ENCODE data around the gene ZHX3. TPM values are rescaled to one million over a fixed set of nuclear protein-coding genes. Genes with fewer than 3 reads are reported as not detected.

Gene ZHX3
- total RNA-seq, 6 experiments from 2014 or later: 64.1 to 80.1 (median 72.0) TPM

DNA sequence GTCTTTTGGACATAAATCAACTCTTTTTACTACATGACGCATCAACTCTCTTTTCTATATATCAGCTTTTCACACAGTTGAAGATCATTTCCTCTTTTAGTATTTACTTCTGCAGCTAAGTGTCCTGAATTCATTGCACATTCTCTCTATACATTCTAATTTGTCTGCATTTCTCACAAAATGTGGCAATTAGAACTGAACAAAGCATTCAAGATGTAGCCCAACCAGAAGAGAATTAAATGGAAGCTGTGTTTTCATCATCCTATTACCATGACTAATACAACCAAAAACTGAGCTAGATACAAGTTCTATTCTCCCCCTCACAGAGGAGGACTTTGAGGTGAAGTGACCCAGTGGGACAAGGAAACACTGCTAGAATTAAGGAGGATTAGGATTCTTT lies 93.2 kb downstream of the ZHX3 start:
- DNase-seq: no peak
- TF ChIP-seq, protein P1, sequence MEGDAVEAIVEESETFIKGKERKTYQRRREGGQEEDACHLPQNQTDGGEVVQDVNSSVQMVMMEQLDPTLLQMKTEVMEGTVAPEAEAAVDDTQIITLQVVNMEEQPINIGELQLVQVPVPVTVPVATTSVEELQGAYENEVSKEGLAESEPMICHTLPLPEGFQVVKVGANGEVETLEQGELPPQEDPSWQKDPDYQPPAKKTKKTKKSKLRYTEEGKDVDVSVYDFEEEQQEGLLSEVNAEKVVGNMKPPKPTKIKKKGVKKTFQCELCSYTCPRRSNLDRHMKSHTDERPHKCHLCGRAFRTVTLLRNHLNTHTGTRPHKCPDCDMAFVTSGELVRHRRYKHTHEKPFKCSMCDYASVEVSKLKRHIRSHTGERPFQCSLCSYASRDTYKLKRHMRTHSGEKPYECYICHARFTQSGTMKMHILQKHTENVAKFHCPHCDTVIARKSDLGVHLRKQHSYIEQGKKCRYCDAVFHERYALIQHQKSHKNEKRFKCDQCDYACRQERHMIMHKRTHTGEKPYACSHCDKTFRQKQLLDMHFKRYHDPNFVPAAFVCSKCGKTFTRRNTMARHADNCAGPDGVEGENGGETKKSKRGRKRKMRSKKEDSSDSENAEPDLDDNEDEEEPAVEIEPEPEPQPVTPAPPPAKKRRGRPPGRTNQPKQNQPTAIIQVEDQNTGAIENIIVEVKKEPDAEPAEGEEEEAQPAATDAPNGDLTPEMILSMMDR (IDR thresholded peaks at IDR 0.05): no peak
- no peaks in the 10 kb centered on the region for H3K27me3 Mint-ChIP-seq (ENCODE audit: insufficient read depth)
- no peaks in the 10 kb centered on the region for H3K9me3 Mint-ChIP-seq
- peaks cover 32% of the 10 kb centered on the region for H3K36me3 Mint-ChIP-seq (ENCODE audit: low read depth)
- H3K4me1 Mint-ChIP-seq (ENCODE audit: low read depth): peaks cover 49% of the 10 kb centered on the region
- H3K4me3 Mint-ChIP-seq: no peak overlapping the region
- H3K27ac Mint-ChIP-seq: no peak overlapping the region

DNA sequence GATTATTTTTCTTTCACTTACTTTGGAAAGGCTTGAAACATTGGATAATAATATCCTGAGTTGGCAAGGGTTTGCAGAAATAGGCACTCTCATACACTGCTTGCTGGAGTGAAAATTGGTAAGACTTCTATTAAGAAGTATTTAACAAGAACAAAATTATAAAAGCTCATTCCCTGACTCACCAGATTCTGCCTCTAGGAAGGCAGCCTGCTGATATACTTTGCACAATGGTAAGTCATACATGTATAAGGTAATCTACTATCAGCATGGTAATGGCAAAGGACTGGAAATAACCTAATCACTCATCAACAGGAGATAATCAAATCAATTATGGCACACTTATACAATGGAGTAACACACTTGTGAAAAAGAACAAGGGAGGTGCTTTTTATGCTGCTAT lies 94.4 kb downstream of the ZHX3 start:
- peaks cover 47% of the 10 kb centered on the region for H3K4me1 Mint-ChIP-seq (ENCODE audit: low read depth)
- DNase-seq: no peak
- no peaks in the 10 kb centered on the region for H3K9me3 Mint-ChIP-seq
- TF ChIP-seq, protein P1 (IDR thresholded peaks at IDR 0.05): no peak
- H3K27ac Mint-ChIP-seq: peak overlapping the region; percentile 19; the same call in 1 of the 2 replicates
- no peak overlapping the region for H3K4me3 Mint-ChIP-seq
- H3K36me3 Mint-ChIP-seq (ENCODE audit: low read depth): peaks cover 24% of the 10 kb centered on the region
- H3K27me3 Mint-ChIP-seq (ENCODE audit: insufficient read depth): no peaks in the 10 kb centered on the region

DNA sequence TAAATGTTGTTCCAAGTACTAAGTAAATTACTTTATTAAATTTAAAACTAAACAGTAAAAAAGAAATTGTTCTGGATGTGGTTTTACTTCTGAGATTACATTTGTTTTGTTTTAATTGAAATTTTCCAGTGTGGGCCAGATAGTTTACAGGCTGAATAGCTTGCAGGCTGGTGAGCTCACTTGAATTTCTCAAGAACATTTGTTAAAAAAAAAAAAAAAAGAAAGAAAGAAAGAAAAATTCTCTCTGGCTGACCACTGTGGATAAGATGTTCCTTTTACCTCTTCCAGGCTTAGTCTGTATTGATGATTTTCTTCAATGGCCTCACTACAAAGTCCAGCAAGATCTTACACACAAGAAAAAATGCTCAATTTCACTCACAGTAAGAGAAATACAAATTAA lies 94.8 kb downstream of the ZHX3 start:
- H3K9me3 Mint-ChIP-seq: no peaks in the 10 kb centered on the region
- TF ChIP-seq, protein P1 (IDR thresholded peaks at IDR 0.05): no peak
- H3K4me3 Mint-ChIP-seq: no peak overlapping the region
- H3K27me3 Mint-ChIP-seq (ENCODE audit: insufficient read depth): no peaks in the 10 kb centered on the region
- peak overlapping the region; percentile 19; the same call in 1 of the 2 replicates for H3K27ac Mint-ChIP-seq
- H3K36me3 Mint-ChIP-seq (ENCODE audit: low read depth): peaks cover 20% of the 10 kb centered on the region
- peaks cover 45% of the 10 kb centered on the region for H3K4me1 Mint-ChIP-seq (ENCODE audit: low read depth)
- no peak for DNase-seq

DNA sequence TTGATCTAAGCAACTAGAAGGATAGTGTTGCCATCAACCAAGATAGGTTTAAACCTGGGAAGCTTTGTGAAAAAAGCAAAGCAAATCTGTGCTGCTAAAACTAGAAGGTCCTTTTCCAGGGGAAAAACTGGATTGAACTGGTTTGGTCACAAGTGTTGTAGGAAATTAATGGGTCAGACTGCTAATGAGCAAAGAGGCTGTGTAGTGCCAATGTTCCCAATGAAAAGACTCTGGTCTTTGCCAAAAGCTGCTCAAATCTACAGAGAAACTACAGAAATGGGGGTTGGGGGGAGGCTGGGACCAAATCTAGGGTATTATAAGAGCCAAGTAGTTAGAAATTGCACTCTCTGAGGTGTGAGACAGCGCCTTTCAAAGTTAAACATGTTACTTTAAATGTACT lies 95.2 kb downstream of the ZHX3 start:
- DNase-seq: no peak
- Mint-ChIP-seq H3K27me3 (ENCODE audit: insufficient read depth) (no peaks in the 10 kb centered on the region), H3K36me3 (ENCODE audit: low read depth) (peaks cover 19% of the 10 kb centered on the region), H3K9me3 (no peaks in the 10 kb centered on the region), H3K27ac (no peak overlapping the region), H3K4me1 (ENCODE audit: low read depth) (peaks cover 49% of the 10 kb centered on the region), H3K4me3 (no peak overlapping the region)
- TF ChIP-seq, protein P1 (IDR thresholded peaks at IDR 0.05): no peak

DNA sequence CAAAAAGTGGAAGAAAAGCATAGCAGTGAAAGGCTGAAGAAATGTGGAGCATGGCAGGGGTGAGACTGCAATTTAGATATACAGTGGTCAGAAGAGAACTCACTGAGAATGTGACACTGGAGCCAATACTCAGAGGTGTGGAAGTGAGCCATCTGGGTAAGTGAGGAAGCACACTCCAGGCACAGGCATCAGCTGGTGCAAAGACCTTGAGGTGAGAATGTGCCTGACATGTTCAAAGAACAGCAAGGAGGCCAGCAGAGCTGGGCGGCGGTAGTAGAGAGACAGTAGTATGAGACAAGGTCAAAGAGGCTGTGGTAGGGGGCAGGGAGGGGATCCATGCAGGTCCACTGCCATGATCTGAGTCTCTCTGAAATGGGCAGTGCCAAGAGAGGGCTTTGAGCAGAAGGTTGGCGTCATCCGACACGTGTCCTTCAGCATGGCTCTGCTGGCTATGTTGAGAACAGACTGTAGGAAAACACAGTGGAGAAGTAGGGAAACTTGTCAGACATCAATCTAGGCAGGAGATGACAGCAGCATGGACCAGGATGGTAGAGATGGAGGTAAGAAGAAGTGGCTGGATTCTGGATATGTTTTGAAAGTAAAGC lies 95.8 kb downstream of the ZHX3 start:
- TF ChIP-seq, protein P1 (IDR thresholded peaks at IDR 0.05): no peak
- Mint-ChIP-seq H3K27ac (no peak overlapping the region), H3K9me3 (no peaks in the 10 kb centered on the region), H3K27me3 (ENCODE audit: insufficient read depth) (no peaks in the 10 kb centered on the region), H3K4me3 (no peak overlapping the region), H3K36me3 (ENCODE audit: low read depth) (peaks cover 19% of the 10 kb centered on the region), H3K4me1 (ENCODE audit: low read depth) (peaks cover 49% of the 10 kb centered on the region)
- DNase-seq: no peak

Data from HFFc6 (cell line).